Parathyroid adenoma (tissue), 2 donors: ENCODE measurements around the gene BARHL1.

ENCODE experiments used
- H2AFZ ChIP-seq: fragments of 300-600 bp; sonication (generic); one replicate; pipeline ENCODE4 v1.7.0; 2017; ENCODE audit warnings: antibody characterized with exemption, mild to moderate bottlenecking
- H3K27ac ChIP-seq: fragments of 300-600 bp; sonication (generic); one replicate; pipeline ENCODE4 v1.7.0; 2017
- H3K27me3 ChIP-seq: fragments of 300-600 bp; sonication (generic); one replicate; pipeline ENCODE4 v1.7.0; 2017; ENCODE audit warnings: low read length; ENCODE audit not compliant: control insufficient read depth, insufficient read depth
- H3K36me3 ChIP-seq: fragments of 300-600 bp; sonication (generic); one replicate; pipeline ENCODE4 v1.7.0; 2017; ENCODE audit warnings: low read length; ENCODE audit not compliant: control insufficient read depth, insufficient read depth
- H3K4me1 ChIP-seq: fragments of 300-600 bp; sonication (generic); one replicate; pipeline ENCODE4 v1.7.0; 2017; ENCODE audit warnings: control low read depth
- H3K4me2 ChIP-seq: fragments of 300-600 bp; sonication (generic); one replicate; pipeline ENCODE4 v1.7.0; 2017; ENCODE audit warnings: low read length
- H3K4me3 ChIP-seq: fragments of 300-600 bp; sonication (generic); one replicate; pipeline ENCODE4 v1.7.0; 2017; ENCODE audit warnings: low read depth, low read length
- H3K79me2 ChIP-seq: fragments of 300-600 bp; sonication (generic); one replicate; pipeline ENCODE4 v1.7.0; 2017; ENCODE audit warnings: control low read depth
- H3K9ac ChIP-seq: fragments of 300-600 bp; sonication (generic); one replicate; pipeline ENCODE4 v1.7.0; 2017; ENCODE audit warnings: mild to moderate bottlenecking
- H3K9me3 ChIP-seq: fragments of 300-600 bp; sonication (generic); one replicate; pipeline ENCODE4 v1.7.0; 2017; ENCODE audit warnings: low read length; ENCODE audit not compliant: control insufficient read depth
- CTCF ChIP-seq: fragments of 300-600 bp; sonication (generic); IDR thresholded peaks from one replicate; pipeline ENCODE4 v1.7.0; 2017; ENCODE audit warnings: antibody characterized with exemption, mild to moderate bottlenecking
- donor health status: primary hyperparathyroidism.

The BARHL1 gene

DNA sequence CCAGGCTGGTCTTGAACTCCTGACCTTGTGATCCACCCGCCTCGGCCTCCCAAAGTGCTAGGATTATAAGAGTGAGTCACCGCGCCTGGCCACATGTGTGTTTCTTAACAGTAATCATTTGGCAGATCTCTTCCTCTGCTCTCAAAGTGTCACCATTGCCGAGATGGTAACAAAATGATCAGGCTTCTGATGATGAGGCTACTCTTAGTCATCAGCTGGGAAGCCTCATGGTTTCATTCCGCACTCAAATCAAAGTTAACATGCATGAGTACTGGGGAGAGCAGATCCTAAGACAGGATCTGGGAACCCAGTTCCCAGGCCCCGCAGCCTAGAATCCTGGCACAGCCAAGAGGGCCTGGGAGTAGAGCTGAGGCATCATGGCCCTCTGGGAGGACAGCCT, 27.4 kb downstream of the BARHL1 start:
- Histone ChIP-seq H3K36me3 (no peaks in the 10 kb centered on the region), H3K9ac (no peak overlapping the region), H3K27ac (no peak overlapping the region), H3K27me3 (no peaks in the 10 kb centered on the region), H3K79me2 (no peaks in the 10 kb centered on the region), H2AFZ (no peak overlapping the region), H3K4me3 (no peak overlapping the region), H3K4me1 (no peaks in the 10 kb centered on the region), H3K4me2 (no peak overlapping the region), H3K9me3 (no peaks in the 10 kb centered on the region)
- TF ChIP-seq CTCF = no peak

GRCh38 chr9:132610661-132611060, 28.3 kb downstream of the BARHL1 start:
- TF ChIP-seq CTCF = no peak
- H2AFZ ChIP-seq = no peak overlapping the region
- no peaks in the 10 kb centered on the region for H3K9me3 ChIP-seq
- H3K27ac ChIP-seq = no peak overlapping the region
- no peak overlapping the region for H3K4me2 ChIP-seq
- H3K27me3 ChIP-seq = no peaks in the 10 kb centered on the region
- no peaks in the 10 kb centered on the region for H3K4me1 ChIP-seq
- H3K36me3 ChIP-seq = no peaks in the 10 kb centered on the region
- H3K9ac ChIP-seq = no peak overlapping the region
- H3K4me3 ChIP-seq = no peak overlapping the region
- no peaks in the 10 kb centered on the region for H3K79me2 ChIP-seq

GRCh38 chr9:132614324-132614723, 31.9 kb downstream of the BARHL1 start:
- no peak for TF ChIP-seq CTCF
- Histone ChIP-seq H3K9ac (no peak overlapping the region), H3K27me3 (no peaks in the 10 kb centered on the region), H3K9me3 (no peaks in the 10 kb centered on the region), H3K4me2 (no peak overlapping the region), H3K4me1 (no peaks in the 10 kb centered on the region), H3K27ac (no peak overlapping the region), H3K36me3 (no peaks in the 10 kb centered on the region), H2AFZ (no peak overlapping the region), H3K4me3 (no peak overlapping the region), H3K79me2 (no peaks in the 10 kb centered on the region)

GRCh38 chr9:132615774-132616173, 33.4 kb downstream of the BARHL1 start:
- H3K4me3 ChIP-seq = no peak overlapping the region
- no peaks in the 10 kb centered on the region for H3K36me3 ChIP-seq
- no peak for TF ChIP-seq CTCF
- H3K9ac ChIP-seq = no peak overlapping the region
- no peak overlapping the region for H3K27ac ChIP-seq
- no peak overlapping the region for H3K4me2 ChIP-seq
- no peaks in the 10 kb centered on the region for H3K79me2 ChIP-seq
- no peaks in the 10 kb centered on the region for H3K27me3 ChIP-seq
- no peak overlapping the region for H2AFZ ChIP-seq
- H3K9me3 ChIP-seq = no peaks in the 10 kb centered on the region
- H3K4me1 ChIP-seq = no peaks in the 10 kb centered on the region

DNA sequence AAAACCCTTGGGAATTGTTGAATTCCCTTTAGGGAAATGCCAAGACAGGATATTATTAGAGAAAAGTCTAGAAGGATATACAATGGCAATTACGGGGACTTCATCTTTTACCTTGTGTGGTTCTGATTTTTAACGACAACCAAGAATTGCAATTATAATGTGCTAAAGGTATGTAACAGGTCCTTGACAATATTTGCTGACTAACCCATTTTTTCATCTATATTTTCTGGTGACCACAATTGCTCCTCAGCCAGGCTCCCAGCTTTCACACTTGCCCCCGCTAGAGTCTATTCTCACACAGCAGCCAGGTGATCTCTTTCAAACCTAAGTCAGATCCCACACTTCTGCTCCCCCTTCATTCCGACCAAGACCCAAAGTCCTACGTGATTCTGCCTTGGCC, 34.3 kb downstream of the BARHL1 start:
- no peak overlapping the region for H3K9ac ChIP-seq
- no peak overlapping the region for H3K27ac ChIP-seq
- TF ChIP-seq CTCF = no peak
- H3K4me3 ChIP-seq = no peak overlapping the region
- H3K9me3 ChIP-seq = no peaks in the 10 kb centered on the region
- no peaks in the 10 kb centered on the region for H3K36me3 ChIP-seq
- no peaks in the 10 kb centered on the region for H3K79me2 ChIP-seq
- H2AFZ ChIP-seq = no peak overlapping the region
- no peak overlapping the region for H3K4me2 ChIP-seq
- H3K27me3 ChIP-seq = no peaks in the 10 kb centered on the region
- no peaks in the 10 kb centered on the region for H3K4me1 ChIP-seq
